Aortic smooth muscle cell (primary cell): Measurements from ENCODE around the gene SATB1. TPM values are rescaled to one million over a fixed set of nuclear protein-coding genes. Genes with fewer than 3 reads are reported as not detected.

Experiments used
- total RNA-seq: library from RNA; depleted of rRNA; stranded (reverse); fragments of >200 nt; gene quantifications from 2 replicates; pipeline ENCODE4 v1.2.3, GENCODE V29; 2014

Gene SATB1
- 32.4 and 32.6 TPM in 2 replicates for total RNA-seq

GRCh38 chr3:18424729-18425640, at the start of gene SATB1:
SATB1 (minus strand) TSS chr3:18425339; CDS start chr3:18420967, 4,372 bp downstream.

